Keratinocyte (primary cell): Measurements from ENCODE around the gene GRIP1. TPM values are rescaled to one million over a fixed set of nuclear protein-coding genes. Genes with fewer than 3 reads are reported as not detected.

Experiments
- DNase-seq: peaks from one replicate; pipeline ENCODE4 v3.0.0-alpha.2; 2011; ENCODE audit warnings: low read depth, missing footprints, low spot score
- FAIRE-seq: peaks from 2 replicates; lab custom pipeline; 2011; peaks lifted over from hg19 to GRCh38; lab: Jason Lieb, UNC
- H2AFZ ChIP-seq: 2 replicates; pipeline ENCODE4 v1.6.0; 2012; ENCODE audit warnings: low read length, control low read depth, inconsistent platforms; ENCODE audit not compliant: control insufficient read depth
- H3K27ac ChIP-seq: 2 replicates; pipeline ENCODE4 v1.5.1; 2011; ENCODE audit warnings: low read length; ENCODE audit not compliant: control insufficient read depth, insufficient read depth
- H3K27me3 ChIP-seq: 3 replicates; pipeline ENCODE4 v1.6.0; 2011; ENCODE audit warnings: low read length; ENCODE audit not compliant: control insufficient read depth, insufficient read depth; ENCODE audit errors: extremely low read depth
- H3K36me3 ChIP-seq, 2 experiments: 2 replicates in 1 of 2; 3 replicates in 1 of 2; pipeline ENCODE4 v1.5.1; 2011; ENCODE audit warnings: low read length in 2 of 2, mild to moderate bottlenecking in 1 of 2; ENCODE audit not compliant: control insufficient read depth in 2 of 2, insufficient read depth in 2 of 2; ENCODE audit errors: extremely low read depth in 1 of 2
- H3K4me1 ChIP-seq: 3 replicates; pipeline ENCODE4 v1.5.1; 2011; ENCODE audit warnings: low read length; ENCODE audit not compliant: control insufficient read depth, insufficient read depth; ENCODE audit errors: extremely low read depth
- H3K4me2 ChIP-seq: 3 replicates; pipeline ENCODE4 v1.6.0; 2011; ENCODE audit warnings: low read depth, low read length; ENCODE audit not compliant: control insufficient read depth, insufficient read depth; ENCODE audit errors: extremely low read depth
- H3K4me3 ChIP-seq, 3 experiments: fragments of 200-600 bp in 1 of 3; sonication (generic) in 1 of 3; 2 replicates in 2 of 3; 3 replicates in 1 of 3; pipeline ENCODE4 v1.5.1; 2011 to 2016; ENCODE audit warnings: low read length in 3 of 3, mild to moderate bottlenecking in 3 of 3, control low read depth in 2 of 3, inconsistent platforms in 1 of 3, low read depth in 1 of 3, mixed read lengths in 1 of 3, mixed run types in 1 of 3, moderate library complexity in 1 of 3; ENCODE audit not compliant: control insufficient read depth in 2 of 3, insufficient read depth in 2 of 3; ENCODE audit errors: extremely low read depth in 1 of 3
- H3K79me2 ChIP-seq: 2 replicates; pipeline ENCODE4 v1.6.0; 2012; ENCODE audit warnings: low read length; ENCODE audit not compliant: control insufficient read depth, insufficient read depth
- H3K9ac ChIP-seq: 3 replicates; pipeline ENCODE4 v1.6.0; 2011; ENCODE audit warnings: low read length; ENCODE audit not compliant: control insufficient read depth, insufficient read depth; ENCODE audit errors: extremely low read depth
- H3K9me1 ChIP-seq: 3 replicates; pipeline ENCODE4 v1.6.0; 2011; ENCODE audit warnings: low read length; ENCODE audit not compliant: control insufficient read depth, insufficient read depth; ENCODE audit errors: extremely low read depth
- H3K9me3 ChIP-seq: 2 replicates; pipeline ENCODE4 v1.5.1; 2012; ENCODE audit warnings: low read depth, low read length; ENCODE audit not compliant: control insufficient read depth
- H4K20me1 ChIP-seq: 3 replicates; pipeline ENCODE4 v1.6.0; 2011; ENCODE audit warnings: low read length; ENCODE audit not compliant: control insufficient read depth, insufficient read depth; ENCODE audit errors: extremely low read depth
- CTCF ChIP-seq, 3 experiments: IDR thresholded peaks in 1 of 3; conservative IDR thresholded peaks in 1 of 3; optimal IDR thresholded peaks in 1 of 3; 2 replicates in 2 of 3; 3 replicates in 1 of 3; pipeline versions ENCODE3 to v1.5.1; 2011; ENCODE audit warnings: low read length in 3 of 3, mild to moderate bottlenecking in 3 of 3, moderate library complexity in 2 of 3, control low read depth in 1 of 3, inconsistent platforms in 1 of 3; ENCODE audit not compliant: insufficient read depth in 2 of 3; ENCODE audit errors: extremely low read depth in 1 of 3
- EZH2 ChIP-seq: IDR thresholded peaks from one replicate; pipeline ENCODE4 v1.6.1; 2012; ENCODE audit warnings: inconsistent platforms, mild to moderate bottlenecking, low read length, moderate library complexity
- dilution Hi-C: fragments of 300-500 bp; cut with MboI; formaldehyde crosslinking; loops from one replicate; pipeline ENCODE4 v1.7.0; 2020; ENCODE audit warnings: low sequenced_read_pairs; ENCODE audit not compliant: extremely low pct_ligation_motif_present
- polyA plus RNA-seq, 5 experiments: library from polyadenylated mRNA; depleted of rRNA in 3 of 5; stranded (reverse) in 3 of 5; stranded (forward) in 1 of 5; unstranded in 1 of 5; fragments of >200 nt; gene quantifications; 1 replicate in 1 of 5; 2 replicates in 3 of 5; 3 replicates in 1 of 5; pipeline versions ENCODE4 v1.2.1 to v1.2.3, GENCODE V29; 2011 to 2012; ENCODE audit warnings: missing spikeins in 2 of 5, low read depth in 1 of 5, low replicate concordance in 1 of 5

The GRIP1 gene
- polyA plus RNA-seq, 1 donor (not counting 4 experiments of a cell fraction or from before 2014, with no cell fraction given): 6.7 TPM

- Histone ChIP-seq H3K4me1 (no peaks in the 10 kb centered on the region), H3K79me2 (no peaks in the 10 kb centered on the region), H2AFZ (no peak overlapping the region), H3K4me3 (no peak overlapping the region), H3K4me2 (no peak overlapping the region), H3K27me3 (no peaks in the 10 kb centered on the region), H3K36me3 (no peaks in the 10 kb centered on the region), H3K9me1 (no peaks in the 10 kb centered on the region), H3K9me3 (no peaks in the 10 kb centered on the region), H3K9ac (no peak overlapping the region), H3K27ac (no peak overlapping the region), H4K20me1 (no peaks in the 10 kb centered on the region)
- FAIRE-seq (no peak), DNase-seq (no peak)
- dilution Hi-C loops: no loop called here
- TF ChIP-seq CTCF (optimal IDR thresholded peaks at IDR 0.05 in 1 of 3, IDR thresholded peaks at IDR 0.05 in 1 of 3, conservative IDR thresholded peaks at IDR 0.05 in 1 of 3; ENCODE audit: extremely low read depth in 1 of 3, insufficient read depth in 2 of 3, low read length in 3 of 3) (no peak), EZH2 (no peak)
These were observed 4.2 kb upstream of the GRIP1 start for GRCh38 chr12:66683073-66683472.

- H3K27ac ChIP-seq: no peak overlapping the region
- H3K4me3 ChIP-seq: no peak overlapping the region
- no peaks in the 10 kb centered on the region for H3K9me1 ChIP-seq
- no peaks in the 10 kb centered on the region for H3K36me3 ChIP-seq
- no peak overlapping the region for H3K4me2 ChIP-seq
- no peaks in the 10 kb centered on the region for H3K4me1 ChIP-seq
- DNase-seq (no peak), FAIRE-seq (no peak)
- no peaks in the 10 kb centered on the region for H3K79me2 ChIP-seq
- dilution Hi-C loops: no loop called here
- no peaks in the 10 kb centered on the region for H3K27me3 ChIP-seq
- no peak overlapping the region for H2AFZ ChIP-seq
- no peaks in the 10 kb centered on the region for H4K20me1 ChIP-seq
- H3K9me3 ChIP-seq: no peaks in the 10 kb centered on the region
- H3K9ac ChIP-seq: no peak overlapping the region
- TF ChIP-seq EZH2: no peak
- TF ChIP-seq CTCF (optimal IDR thresholded peaks at IDR 0.05 in 1 of 3, IDR thresholded peaks at IDR 0.05 in 1 of 3, conservative IDR thresholded peaks at IDR 0.05 in 1 of 3; ENCODE audit: extremely low read depth in 1 of 3, insufficient read depth in 2 of 3, low read length in 3 of 3): no peak
These were observed 697 bp upstream of the GRIP1 start for GRCh38 chr12:66679461-66680084.
